MCF 10A (cell line): ENCODE data around the gene GPR141. TPM values are rescaled to one million over a fixed set of nuclear protein-coding genes. Genes with fewer than 3 reads are reported as not detected.

Source experiments
- BruUV-seq: library from RNA; stranded (reverse); fragments of 400-500 nt; replicated peaks from 2 replicates; lab custom pipeline; 2021; lab: Mats Ljungman, UMichigan
- CTCF ChIA-PET: fragments of 300-600 bp; sonication (Branson Sonifier 250); formaldehyde crosslinking; extraction: SDS; loops from one replicate; lab custom pipeline; 2021; ENCODE audit warnings: antibody characterized with exemption, inconsistent platforms; lab: Yijun Ruan, JAX
- POLR2A ChIA-PET: fragments of 300-600, 350-650 bp; sonication (Branson Sonifier 250); formaldehyde crosslinking; extraction: SDS; loops from one replicate; lab custom pipeline; 2020; ENCODE audit warnings: antibody characterized with exemption, inconsistent platforms; lab: Yijun Ruan, JAX
- DNase-seq: peaks from one replicate; pipeline ENCODE4 v3.0.0-alpha.2; 2018; ENCODE audit not compliant: unreplicated experiment
- H3K27ac Mint-ChIP-seq: one replicate; pipeline ENCODE4 v1.8.0; 2022; ENCODE audit warnings: mild to moderate bottlenecking, low read depth, mixed read lengths; ENCODE audit not compliant: unreplicated experiment
- H3K27me3 Mint-ChIP-seq: one replicate; pipeline ENCODE4 v1.8.0; 2022; ENCODE audit warnings: mixed read lengths; ENCODE audit not compliant: insufficient read depth, unreplicated experiment
- H3K36me3 Mint-ChIP-seq: one replicate; pipeline ENCODE4 v1.8.0; 2022; ENCODE audit warnings: mild to moderate bottlenecking, moderate library complexity, mixed read lengths; ENCODE audit not compliant: insufficient read depth, unreplicated experiment
- H3K4me1 Mint-ChIP-seq: one replicate; pipeline ENCODE4 v1.8.0; 2022; ENCODE audit warnings: mixed read lengths; ENCODE audit not compliant: insufficient read depth, unreplicated experiment
- H3K4me3 Mint-ChIP-seq: one replicate; pipeline ENCODE4 v1.8.0; 2022; ENCODE audit warnings: mild to moderate bottlenecking, moderate library complexity, mixed read lengths; ENCODE audit not compliant: unreplicated experiment
- H3K9me3 Mint-ChIP-seq: one replicate; pipeline ENCODE4 v1.8.0; 2022; ENCODE audit warnings: mixed read lengths; ENCODE audit not compliant: unreplicated experiment
- CTCF ChIP-seq: fragments of 200-600 bp; IDR thresholded peaks from one replicate; pipeline ENCODE4 v1.8.0; 2022; ENCODE audit warnings: antibody characterized with exemption, mild to moderate bottlenecking; ENCODE audit not compliant: unreplicated experiment
- intact Hi-C: fragments of 100-400 bp; cut with micrococcal nuclease; formaldehyde crosslinking; loops from 2 replicates; pipeline ENCODE4 v1.14.1; 2022
- total RNA-seq: library from RNA; stranded (reverse); gene quantifications from 2 replicates; pipeline ENCODE4 v1.2.3, GENCODE V29; 2022

The GPR141 gene
- total RNA-seq, 1 experiment from 2014 or later = 2.8 TPM

- no TSS peak for BruUV-seq
- intact Hi-C loops = no loop called here
- H3K27me3 Mint-ChIP-seq = no peaks in the 10 kb centered on the region
- peaks cover 5% of the 10 kb centered on the region for H3K4me1 Mint-ChIP-seq
- POLR2A ChIA-PET = no interaction called here
- no peak overlapping the region for H3K27ac Mint-ChIP-seq
- H3K4me3 Mint-ChIP-seq = no peak overlapping the region
- H3K36me3 Mint-ChIP-seq = no peaks in the 10 kb centered on the region
- H3K9me3 Mint-ChIP-seq = no peaks in the 10 kb centered on the region
- DNase-seq = no peak
- CTCF ChIA-PET = interaction anchor here (1.0 to 1.1 kb wide), 2 partner anchors 15 to 45 kb away, joined by 4 read pairs; no protein-coding TSS in a partner anchor
- no peak for TF ChIP-seq CTCF
These were observed 103.4 kb downstream of the GPR141 start for GRCh38 chr7:37786741-37787569.

Other genes with a start within 250 kb of the GPR141 start
- gene ELMO1, start 234.9 kb upstream of the GPR141 start, total RNA-seq = 0.30 TPM in 1 of 2 replicates, not detected in the other
- 1.1 and 1.5 TPM in 2 replicates for gene NME8, start 164.8 kb downstream of the GPR141 start, total RNA-seq
- gene SFRP4, start 233.1 kb downstream of the GPR141 start, total RNA-seq = not detected in 2 replicates
- not detected in 2 replicates for gene EPDR1, start 236.9 kb downstream of the GPR141 start, total RNA-seq